ENCODE measurements around the gene SIRPA. TPM values are rescaled to one million over a fixed set of nuclear protein-coding genes. Genes with fewer than 3 reads are reported as not detected.

Gene SIRPA
- total RNA-seq, 2 donors from 2014 or later = 20.3 to 31.0 TPM

DNA sequence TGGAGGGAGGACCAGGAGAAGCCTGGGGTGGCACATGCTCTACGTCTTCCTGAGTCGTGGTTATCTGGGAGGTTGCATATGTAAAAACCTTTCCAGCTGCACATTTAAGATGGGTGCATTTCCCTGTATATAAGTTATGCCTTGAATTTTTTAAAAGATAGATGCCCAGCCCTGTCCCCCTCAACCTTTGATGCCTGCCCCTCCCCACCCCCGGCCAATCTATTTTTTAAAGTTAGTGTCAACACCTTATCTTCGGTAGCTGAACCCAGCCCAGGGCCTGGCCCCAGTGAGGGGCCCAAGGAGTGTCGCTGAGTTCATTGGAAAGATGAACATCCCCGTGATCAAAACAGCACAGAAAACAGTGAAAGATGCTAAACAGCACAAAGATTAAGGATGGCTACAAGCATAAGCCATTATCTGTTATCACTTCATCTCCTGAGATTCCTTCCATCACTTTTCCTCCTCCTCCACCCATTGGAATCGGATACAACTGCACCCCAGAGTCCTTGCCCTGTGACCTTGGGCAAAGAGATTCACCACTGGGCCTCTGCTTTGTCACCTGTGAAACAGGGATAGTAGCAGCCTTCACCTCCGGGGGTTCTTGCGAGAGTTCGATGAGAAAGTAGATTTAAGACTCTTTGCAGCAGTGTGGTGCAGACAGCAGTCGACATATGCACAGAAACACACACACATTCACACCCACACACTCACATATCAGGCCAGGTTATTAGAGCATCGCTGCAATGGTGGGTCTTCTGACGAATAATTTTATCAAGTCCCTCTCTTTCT, 47.5 kb downstream of the SIRPA start:
- intact Hi-C loops (cut with DNase I) = loop anchor here (10.0 kb wide), 1 partner anchor 138 kb away; no protein-coding TSS in a partner anchor
- 86% methylated on average over 13 of the region's 13 CpGs for WGBS
- no peaks in the 10 kb centered on the region for H3K36me3 ChIP-seq
- H3K27ac ChIP-seq = no peak overlapping the region
- no peak for DNase-seq (ENCODE audit: low spot score)
- no peaks in the 10 kb centered on the region for H3K27me3 ChIP-seq (replicated peaks; ENCODE audit: insufficient read depth)
- no peaks in the 10 kb centered on the region for H3K9me3 ChIP-seq
- no peak overlapping the region for H3K4me3 ChIP-seq
- H3K4me1 ChIP-seq (replicated peaks) = peaks cover 3% of the 10 kb centered on the region
- TF ChIP-seq, protein P1, sequence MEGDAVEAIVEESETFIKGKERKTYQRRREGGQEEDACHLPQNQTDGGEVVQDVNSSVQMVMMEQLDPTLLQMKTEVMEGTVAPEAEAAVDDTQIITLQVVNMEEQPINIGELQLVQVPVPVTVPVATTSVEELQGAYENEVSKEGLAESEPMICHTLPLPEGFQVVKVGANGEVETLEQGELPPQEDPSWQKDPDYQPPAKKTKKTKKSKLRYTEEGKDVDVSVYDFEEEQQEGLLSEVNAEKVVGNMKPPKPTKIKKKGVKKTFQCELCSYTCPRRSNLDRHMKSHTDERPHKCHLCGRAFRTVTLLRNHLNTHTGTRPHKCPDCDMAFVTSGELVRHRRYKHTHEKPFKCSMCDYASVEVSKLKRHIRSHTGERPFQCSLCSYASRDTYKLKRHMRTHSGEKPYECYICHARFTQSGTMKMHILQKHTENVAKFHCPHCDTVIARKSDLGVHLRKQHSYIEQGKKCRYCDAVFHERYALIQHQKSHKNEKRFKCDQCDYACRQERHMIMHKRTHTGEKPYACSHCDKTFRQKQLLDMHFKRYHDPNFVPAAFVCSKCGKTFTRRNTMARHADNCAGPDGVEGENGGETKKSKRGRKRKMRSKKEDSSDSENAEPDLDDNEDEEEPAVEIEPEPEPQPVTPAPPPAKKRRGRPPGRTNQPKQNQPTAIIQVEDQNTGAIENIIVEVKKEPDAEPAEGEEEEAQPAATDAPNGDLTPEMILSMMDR (IDR thresholded peaks at IDR 0.05) = no peak
- TF ChIP-seq POLR2A (IDR thresholded peaks at IDR 0.05) (no peak), POLR2AphosphoS5 (IDR thresholded peaks at IDR 0.05) (no peak)

DNA sequence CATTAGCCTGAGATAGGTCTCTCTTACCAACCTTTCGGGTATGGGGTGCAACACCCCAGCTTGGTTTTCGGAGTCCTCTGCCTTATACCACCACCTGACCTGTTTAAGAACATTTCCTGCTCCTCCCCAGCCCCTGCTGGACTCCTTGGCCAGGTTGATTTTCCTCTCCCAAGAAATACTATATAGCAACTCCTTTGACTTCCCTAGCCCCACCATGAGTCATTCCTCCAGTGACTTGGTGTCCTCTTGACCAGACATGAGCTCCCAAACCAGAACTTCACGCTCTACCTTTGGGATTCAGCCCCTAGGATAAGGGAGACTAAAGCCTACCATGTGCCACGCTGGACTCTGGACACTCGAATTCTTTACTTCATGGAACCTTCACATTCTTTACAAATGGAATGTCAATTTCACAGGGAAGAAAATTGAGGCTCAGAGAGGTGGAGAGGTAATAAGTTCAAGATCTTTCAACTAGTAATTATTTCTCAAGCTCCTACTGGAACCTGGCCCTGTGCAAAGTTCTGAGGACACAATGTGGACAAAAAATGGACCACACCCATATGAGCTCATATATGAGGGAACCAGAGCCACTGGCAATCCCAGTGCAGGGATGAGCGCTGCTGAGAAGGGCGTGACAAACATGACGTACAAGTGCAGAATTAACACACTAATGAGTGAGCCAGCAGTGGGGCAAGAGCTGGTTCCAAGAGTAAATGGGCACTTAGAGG, 48.2 kb downstream of the SIRPA start:
- H3K36me3 ChIP-seq = no peaks in the 10 kb centered on the region
- peaks cover 3% of the 10 kb centered on the region for H3K4me1 ChIP-seq (replicated peaks)
- TF ChIP-seq, protein P1 (IDR thresholded peaks at IDR 0.05) = no peak
- no peak for TF ChIP-seq POLR2A (IDR thresholded peaks at IDR 0.05)
- WGBS = 88% methylated on average over 8 of the region's 8 CpGs
- no peak overlapping the region for H3K4me3 ChIP-seq
- intact Hi-C loops (cut with DNase I) = loop anchor here (10.0 kb wide), 1 partner anchor 139 kb away; no protein-coding TSS in a partner anchor
- no peak overlapping the region for H3K27ac ChIP-seq
- DNase-seq (ENCODE audit: low spot score) = no peak
- H3K27me3 ChIP-seq (replicated peaks; ENCODE audit: insufficient read depth) = no peaks in the 10 kb centered on the region
- no peaks in the 10 kb centered on the region for H3K9me3 ChIP-seq

DNA sequence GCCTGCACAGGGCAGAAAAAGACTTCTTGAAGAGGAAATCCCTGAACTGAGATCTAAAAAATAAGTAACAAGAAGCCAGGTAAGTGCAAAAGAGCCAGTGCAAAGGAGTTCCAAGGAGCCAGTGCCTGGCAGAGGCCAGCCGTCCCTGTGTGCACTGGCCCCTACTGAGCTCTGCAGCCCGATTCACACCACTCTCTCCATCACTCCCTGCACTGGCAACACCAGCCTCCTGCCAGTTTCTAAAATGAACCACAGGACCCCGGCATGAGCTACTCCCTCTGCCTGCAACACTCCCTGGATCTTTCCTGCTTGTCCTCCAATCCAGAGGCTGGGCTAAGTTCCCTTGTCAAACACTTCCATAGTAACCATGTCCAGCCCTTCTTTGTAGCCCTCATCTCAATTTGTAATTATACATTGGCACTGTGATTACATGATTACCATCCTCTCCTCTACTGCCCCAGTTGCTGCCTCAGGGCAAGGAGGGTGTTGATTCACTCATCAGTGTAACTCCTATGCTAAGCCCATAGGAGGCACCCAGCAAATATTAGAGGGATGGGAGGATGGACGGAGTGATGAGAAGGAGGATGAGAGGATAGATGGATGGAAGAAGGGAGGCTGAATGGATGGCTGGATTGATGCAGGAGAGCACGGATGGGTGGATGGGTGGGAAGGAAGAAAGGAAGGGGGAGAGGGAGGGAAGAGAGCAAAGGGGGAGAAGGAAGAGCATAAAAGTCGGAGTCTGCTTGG, 49.3 kb downstream of the SIRPA start:
- DNase-seq (ENCODE audit: low spot score) = no peak
- intact Hi-C loops (cut with DNase I) = loop anchor here (10.0 kb wide), 1 partner anchor 140 kb away; no protein-coding TSS in a partner anchor
- Histone ChIP-seq H3K9me3 (no peaks in the 10 kb centered on the region), H3K36me3 (no peaks in the 10 kb centered on the region), H3K27me3 (replicated peaks; ENCODE audit: insufficient read depth) (no peaks in the 10 kb centered on the region), H3K27ac (no peak overlapping the region), H3K4me1 (replicated peaks) (peaks cover 3% of the 10 kb centered on the region), H3K4me3 (no peak overlapping the region)
- WGBS = 80% methylated on average over 6 of the region's 6 CpGs
- TF ChIP-seq POLR2A (IDR thresholded peaks at IDR 0.05) = no peak
- TF ChIP-seq, protein P1 (IDR thresholded peaks at IDR 0.05) = no peak
- TF ChIP-seq POLR2AphosphoS5 (IDR thresholded peaks at IDR 0.05) = no peak

DNA sequence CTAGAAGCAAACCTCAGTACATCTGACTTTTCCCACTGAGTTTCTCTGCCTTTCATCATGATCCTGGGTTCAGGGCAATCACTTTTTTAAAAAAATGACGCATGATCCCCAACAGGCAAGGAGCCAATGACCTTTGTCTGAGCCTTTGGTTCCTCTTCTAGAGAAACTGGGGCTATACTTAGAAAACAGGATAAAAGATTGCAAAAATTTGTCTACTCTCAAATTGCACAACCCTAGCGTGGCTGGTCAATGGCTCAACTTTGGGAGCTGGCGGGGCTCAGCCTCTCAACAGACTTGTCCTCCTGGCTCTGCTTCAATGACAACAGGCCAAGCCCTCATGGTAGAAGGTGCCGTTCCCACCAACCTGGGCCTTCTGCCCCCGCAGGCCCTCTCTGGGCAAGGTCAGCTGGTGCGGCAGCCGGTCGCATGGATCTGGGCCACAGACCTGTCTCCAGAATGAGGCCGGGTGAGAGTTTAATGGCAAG, 50.0 kb downstream of the SIRPA start:
- TF ChIP-seq POLR2A (IDR thresholded peaks at IDR 0.05) = no peak
- TF ChIP-seq, protein P1 (IDR thresholded peaks at IDR 0.05) = no peak
- no peak for TF ChIP-seq POLR2AphosphoS5 (IDR thresholded peaks at IDR 0.05)
- WGBS = 80% methylated on average over 9 of the region's 9 CpGs
- DNase-seq (ENCODE audit: low spot score) = no peak
- no peaks in the 10 kb centered on the region for H3K27me3 ChIP-seq (replicated peaks; ENCODE audit: insufficient read depth)
- H3K36me3 ChIP-seq = no peaks in the 10 kb centered on the region
- no peak overlapping the region for H3K27ac ChIP-seq
- H3K9me3 ChIP-seq = no peaks in the 10 kb centered on the region
- intact Hi-C loops (cut with DNase I) = loop anchor here (10.0 kb wide), 1 partner anchor 140 kb away; no protein-coding TSS in a partner anchor
- H3K4me3 ChIP-seq = no peak overlapping the region
- peaks cover 3% of the 10 kb centered on the region for H3K4me1 ChIP-seq (replicated peaks)
